ENCODE measurements around the gene SDHAF1. TPM values are rescaled to one million over a fixed set of nuclear protein-coding genes. Genes with fewer than 3 reads are reported as not detected.
"Not testable (repeated sequence)": the region's sequence is repeated elsewhere in the genome, so short reads cannot be mapped to it uniquely, and the experiment has no call there.

The SDHAF1 gene
- total RNA-seq, 1 experiment from 2014 or later, result 21.0 TPM

- H2AFZ ChIP-seq (ENCODE audit: low read depth, low read length, poor library complexity, severe bottlenecking); CTCF ChIA-PET: not testable (repeated sequence)
Measured at GRCh38 chr19:35957411-35957810, 37.6 kb upstream of the SDHAF1 start.

DNA sequence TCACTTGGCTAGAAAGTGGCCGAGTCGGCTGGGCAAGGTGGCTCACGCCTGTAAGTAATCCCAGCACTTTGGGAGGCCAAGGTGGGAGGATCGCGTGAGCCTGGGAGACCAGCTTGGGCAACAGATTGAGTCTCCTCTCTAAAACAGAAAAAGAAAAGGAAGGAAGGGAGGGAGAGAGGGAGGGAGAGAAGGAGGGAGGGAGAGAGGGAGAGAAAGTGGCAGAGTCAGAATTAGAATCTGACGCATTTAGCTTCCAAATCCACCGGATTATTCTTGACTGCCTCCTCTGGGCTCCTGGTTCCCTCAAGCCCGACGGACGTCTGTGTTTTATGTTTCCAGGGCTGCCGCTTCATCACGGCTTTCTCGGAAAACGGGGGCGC is 36.3 kb upstream of the SDHAF1 start:
- no peaks in the 10 kb centered on the region for H3K36me3 ChIP-seq (ENCODE audit: control insufficient read depth in 1 of 2, insufficient read depth in 2 of 2, low read length in 2 of 2)
- intact Hi-C loops (cut with micrococcal nuclease), result no loop called here
- H4K20me1 ChIP-seq (ENCODE audit: insufficient read depth), result no peaks in the 10 kb centered on the region
- peak overlapping the region in 1 of 2 experiments; percentile 28; a peak in 1 of 4 replicates for H3K4me3 ChIP-seq (replicated peaks in 1 of 2; ENCODE audit: low read depth in 1 of 2, low read length in 2 of 2)
- ChIA-PET CTCF (no interaction called here), POLR2A (interaction anchor here (1.3 kb wide), 1 partner anchor 50 kb away, joined by 4 read pairs; the partner anchor contains the start of gene SYNE4), RAD21 (ENCODE audit: low non-redundant PET in 1 of 2, low total read pairs in 2 of 2, uncharacterized antibody in 2 of 2, unreplicated experiment in 2 of 2) (no interaction called here)
- no TSS peak for BruUV-seq (replicated peaks)
- H3K79me2 ChIP-seq (ENCODE audit: insufficient read depth, low read length), result no peaks in the 10 kb centered on the region
- H2AFZ ChIP-seq (ENCODE audit: low read depth, low read length, poor library complexity, severe bottlenecking), result no peak overlapping the region
- DNase-seq (ENCODE audit: low read depth, low spot score) (no peak), ATAC-seq (no peak; the same call in 1 of the 2 replicates)
- H3K27ac ChIP-seq (ENCODE audit: low read depth, low read length), result no peak overlapping the region; the same call in 1 of the 2 replicates
- TF ChIP-seq EGR1 (IDR thresholded peaks at IDR 0.05; ENCODE audit: low read depth) (no peak), CBX3 (IDR thresholded peaks at IDR 0.05; ENCODE audit: low read depth) (no peak), POLR2A (IDR thresholded peaks at IDR 0.05; ENCODE audit: borderline replicate concordance, extremely low read depth, insufficient read depth, insufficient read length) (no peak)
- TF ChIP-seq, protein P1, sequence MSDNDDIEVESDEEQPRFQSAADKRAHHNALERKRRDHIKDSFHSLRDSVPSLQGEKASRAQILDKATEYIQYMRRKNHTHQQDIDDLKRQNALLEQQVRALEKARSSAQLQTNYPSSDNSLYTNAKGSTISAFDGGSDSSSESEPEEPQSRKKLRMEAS (IDR thresholded peaks at IDR 0.05), result no peak
- no peaks in the 10 kb centered on the region for H3K9me3 ChIP-seq (ENCODE audit: control insufficient read depth in 1 of 2, insufficient read depth in 1 of 2, low read depth in 1 of 2, low read length in 2 of 2)
- H3K9ac ChIP-seq (ENCODE audit: low read length), result no peak overlapping the region
- no peaks in the 10 kb centered on the region for H3K27me3 ChIP-seq (ENCODE audit: insufficient read depth, low read length)
- H3K9me2 ChIP-seq (ENCODE audit: insufficient read depth), result no peaks in the 10 kb centered on the region
- peak overlapping the region; percentile 53 for H3K4me2 ChIP-seq (ENCODE audit: low read length)
- peaks cover 9 to 11% of the 10 kb centered on the region in 2 experiments; a peak in 3 of 4 replicates for H3K4me1 ChIP-seq (ENCODE audit: control insufficient read depth in 1 of 2, insufficient read depth in 2 of 2, low read length in 2 of 2)

More at GRCh38 chr19:35957411-35957810, 37.6 kb upstream of the SDHAF1 start:
- H3K79me2 ChIP-seq (ENCODE audit: insufficient read depth, low read length); H3K4me2 ChIP-seq (ENCODE audit: low read length); intact Hi-C loops (cut with micrococcal nuclease); H3K9me3 ChIP-seq (ENCODE audit: control insufficient read depth in 1 of 2, insufficient read depth in 1 of 2, low read depth in 1 of 2, low read length in 2 of 2); DNase-seq (ENCODE audit: low read depth, low spot score); POLR2A ChIA-PET; RAD21 ChIA-PET (ENCODE audit: low non-redundant PET in 1 of 2, low total read pairs in 2 of 2, uncharacterized antibody in 2 of 2, unreplicated experiment in 2 of 2); H3K9me2 ChIP-seq (ENCODE audit: insufficient read depth); H4K20me1 ChIP-seq (ENCODE audit: insufficient read depth); BruUV-seq (replicated peaks); H3K27ac ChIP-seq (ENCODE audit: low read depth, low read length); H3K27me3 ChIP-seq (ENCODE audit: insufficient read depth, low read length); H3K9ac ChIP-seq (ENCODE audit: low read length); H3K36me3 ChIP-seq (ENCODE audit: control insufficient read depth in 1 of 2, insufficient read depth in 2 of 2, low read length in 2 of 2); H3K4me3 ChIP-seq (replicated peaks in 1 of 2; ENCODE audit: low read depth in 1 of 2, low read length in 2 of 2); ATAC-seq: not testable (repeated sequence)
- peaks cover 9 to 11% of the 10 kb centered on the region in 2 experiments; a peak in 3 of 4 replicates for H3K4me1 ChIP-seq (ENCODE audit: control insufficient read depth in 1 of 2, insufficient read depth in 2 of 2, low read length in 2 of 2)
